GM21526 (cell line): ENCODE results near the gene TMEM179B.
"Not testable (repeated sequence)": the region's sequence is repeated elsewhere in the genome, so short reads cannot be mapped to it uniquely, and the experiment has no call there.

ENCODE experiments used
- ATAC-seq: cut with Tn5 transposase; IDR thresholded peaks from one replicate; pipeline ENCODE4 v1.9.1; 2021; ENCODE audit warnings: moderate library complexity; ENCODE audit not compliant: unreplicated experiment, low FRiP score

Gene TMEM179B

GRCh38 chr11:62787005-62787759 is at the start of gene TMEM179B:
Gene TMEM179B, plus strand, starts transcription at chr11:62787402. Its CDS starts 30 bp downstream, at chr11:62787432.
- peak; percentile 57 for ATAC-seq

- ATAC-seq: no peak
These were observed 39.6 kb upstream of the TMEM179B start for GRCh38 chr11:62747475-62748160.

- not testable (repeated sequence) for ATAC-seq
These were observed 37.3 kb upstream of the TMEM179B start for GRCh38 chr11:62749931-62750330.

GRCh38 chr11:62752177-62752785 is 34.9 kb upstream of the TMEM179B start:
- ATAC-seq: no peak

GRCh38 chr11:62752994-62753735 is 34.0 kb upstream of the TMEM179B start:
- ATAC-seq: peak; percentile 6

GRCh38 chr11:62753736-62754603 is 33.2 kb upstream of the TMEM179B start, which contains the start of gene ZBTB3:
Gene ZBTB3, minus strand, starts transcription at chr11:62754160. Its CDS starts 496 bp downstream, at chr11:62753664.
- peak; percentile 86 for ATAC-seq

GRCh38 chr11:62755086-62755615 is 32.1 kb upstream of the TMEM179B start:
- ATAC-seq: no peak

GRCh38 chr11:62757846-62758788 is 29.1 kb upstream of the TMEM179B start:
- no peak for ATAC-seq

GRCh38 chr11:62760867-62761227 is 26.4 kb upstream of the TMEM179B start:
- ATAC-seq: not testable (repeated sequence)

- ATAC-seq: no peak
These were observed 16.4 kb upstream of the TMEM179B start for GRCh38 chr11:62770778-62771143.

- peak; percentile 45 for ATAC-seq
These were observed 15.8 kb upstream of the TMEM179B start, which contains the start of gene TAF6L for GRCh38 chr11:62771144-62772021. Gene TAF6L, plus strand, starts transcription at chr11:62771396. Its CDS starts 4,388 bp downstream, at chr11:62775784.

- ATAC-seq: no peak
These were observed 12.8 kb upstream of the TMEM179B start for GRCh38 chr11:62774407-62774806.

- ATAC-seq: no peak
These were observed 11.6 kb upstream of the TMEM179B start for GRCh38 chr11:62775646-62776045.

GRCh38 chr11:62777389-62777788 is 9.8 kb upstream of the TMEM179B start:
- ATAC-seq: no peak

- ATAC-seq: no peak
These were observed 8.8 kb upstream of the TMEM179B start for GRCh38 chr11:62778441-62778840.

- ATAC-seq: no peak
These were observed 4.4 kb upstream of the TMEM179B start for GRCh38 chr11:62782753-62783152.

GRCh38 chr11:62786318-62787004 is 741 bp upstream of the TMEM179B start:
- ATAC-seq: peak; percentile 48
